PC-9 (cell line): ENCODE data around the gene NFKBIB.

Experiments
- EZH2 ChIP-seq: fragments of 200-600 bp; sonication (generic); IDR thresholded peaks from 2 replicates; pipeline ENCODE4 v1.8.0; 2017; ENCODE audit warnings: antibody characterized with exemption, low read depth
- TF ChIP-seq, protein P1 (sequence below): fragments of 200-600 bp; sonication (generic); conservative IDR thresholded peaks from 2 replicates; pipeline ENCODE4 v1.6.1; 2017; ENCODE audit warnings: mixed run types, antibody characterized with exemption, mild to moderate bottlenecking, moderate library complexity

DNA sequence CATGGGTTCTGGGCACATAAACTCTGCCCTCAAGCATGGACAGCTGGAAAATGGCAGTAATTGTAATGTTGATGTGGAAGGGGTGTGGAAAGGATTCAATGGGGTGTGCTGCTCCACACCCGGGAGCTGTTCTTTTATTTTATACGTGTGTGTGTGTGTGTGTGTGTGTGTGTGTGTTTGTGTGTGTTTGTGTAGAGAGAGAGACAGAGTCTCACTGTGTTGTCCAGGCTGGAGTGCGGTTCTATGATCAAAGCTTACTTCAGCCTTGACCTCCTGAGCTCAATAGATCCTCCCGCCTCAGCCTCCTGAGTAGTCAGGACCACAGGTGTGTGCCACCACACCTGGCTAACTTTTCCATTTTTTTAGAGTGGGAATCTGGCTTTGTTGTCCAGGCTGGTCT lies 33.8 kb downstream of the NFKBIB start:
- TF ChIP-seq, protein P1, sequence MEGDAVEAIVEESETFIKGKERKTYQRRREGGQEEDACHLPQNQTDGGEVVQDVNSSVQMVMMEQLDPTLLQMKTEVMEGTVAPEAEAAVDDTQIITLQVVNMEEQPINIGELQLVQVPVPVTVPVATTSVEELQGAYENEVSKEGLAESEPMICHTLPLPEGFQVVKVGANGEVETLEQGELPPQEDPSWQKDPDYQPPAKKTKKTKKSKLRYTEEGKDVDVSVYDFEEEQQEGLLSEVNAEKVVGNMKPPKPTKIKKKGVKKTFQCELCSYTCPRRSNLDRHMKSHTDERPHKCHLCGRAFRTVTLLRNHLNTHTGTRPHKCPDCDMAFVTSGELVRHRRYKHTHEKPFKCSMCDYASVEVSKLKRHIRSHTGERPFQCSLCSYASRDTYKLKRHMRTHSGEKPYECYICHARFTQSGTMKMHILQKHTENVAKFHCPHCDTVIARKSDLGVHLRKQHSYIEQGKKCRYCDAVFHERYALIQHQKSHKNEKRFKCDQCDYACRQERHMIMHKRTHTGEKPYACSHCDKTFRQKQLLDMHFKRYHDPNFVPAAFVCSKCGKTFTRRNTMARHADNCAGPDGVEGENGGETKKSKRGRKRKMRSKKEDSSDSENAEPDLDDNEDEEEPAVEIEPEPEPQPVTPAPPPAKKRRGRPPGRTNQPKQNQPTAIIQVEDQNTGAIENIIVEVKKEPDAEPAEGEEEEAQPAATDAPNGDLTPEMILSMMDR: no peak
- TF ChIP-seq EZH2: no peak
